Mesodermal cell (in vitro differentiated cells): ENCODE measurements around the gene ANO3.
"Not testable (repeated sequence)": the region's sequence is repeated elsewhere in the genome, so short reads cannot be mapped to it uniquely, and the experiment has no call there.

ENCODE experiments used
- H3K27ac ChIP-seq: 2 replicates; pipeline ENCODE4 v1.7.0; 2013; ENCODE audit warnings: mild to moderate bottlenecking, low read depth, low read length, moderate library complexity; ENCODE audit not compliant: severe bottlenecking
- H3K36me3 ChIP-seq: 2 replicates; pipeline ENCODE4 v1.7.1; 2013; ENCODE audit warnings: mild to moderate bottlenecking, low read length, moderate library complexity; ENCODE audit not compliant: control insufficient read depth, insufficient read depth
- H3K4me1 ChIP-seq: one replicate; pipeline ENCODE4 v1.7.1; 2013; ENCODE audit warnings: mild to moderate bottlenecking, low read length; ENCODE audit not compliant: insufficient read depth, control insufficient read depth, poor library complexity, severe bottlenecking
- H3K4me3 ChIP-seq: 2 replicates; pipeline ENCODE4 v1.7.0; 2013; ENCODE audit warnings: low read length, control low read depth, mild to moderate bottlenecking; ENCODE audit not compliant: insufficient read depth, poor library complexity, severe bottlenecking; ENCODE audit errors: extremely low read depth
- H3K9me3 ChIP-seq: 2 replicates; pipeline ENCODE4 v1.7.1; 2013; ENCODE audit warnings: mild to moderate bottlenecking, low read length, moderate library complexity; ENCODE audit not compliant: control insufficient read depth
- WGBS, 2 experiments: methylation state at CpG; one replicate each; pipeline ENCODE4 v1.1.5; 2013; ENCODE audit warnings: missing lambda C conversion rate in 2 of 2; ENCODE audit not compliant: insufficient coverage in 2 of 2; 5-methylcytosine and 5-hydroxymethylcytosine counted together

ANO3 gene

GRCh38 chr11:26620282-26621045 is 288.5 kb downstream of the ANO3 start:
- H3K36me3 ChIP-seq = no peaks in the 10 kb centered on the region
- H3K4me1 ChIP-seq = peaks cover 22% of the 10 kb centered on the region
- 83% methylated on average over 1 of the region's 1 CpG; no CpG with 5 or more reads in 1 of the 2 experiments for WGBS, 2 experiments
- H3K4me3 ChIP-seq = no peak overlapping the region
- H3K27ac ChIP-seq = peak overlapping the region; percentile 80
- H3K9me3 ChIP-seq = no peaks in the 10 kb centered on the region

GRCh38 chr11:26621132-26621531 is 289.2 kb downstream of the ANO3 start:
- Histone ChIP-seq H3K36me3 (no peaks in the 10 kb centered on the region), H3K4me1 (peaks cover 22% of the 10 kb centered on the region), H3K27ac (peak overlapping the region; percentile 80), H3K4me3 (no peak overlapping the region), H3K9me3 (no peaks in the 10 kb centered on the region)

- Histone ChIP-seq H3K27ac (no peak overlapping the region), H3K36me3 (no peaks in the 10 kb centered on the region), H3K4me1 (peaks cover 22% of the 10 kb centered on the region), H3K4me3 (no peak overlapping the region), H3K9me3 (no peaks in the 10 kb centered on the region)
- WGBS, 2 experiments = 84 to 94% methylated on average over 2 of the region's 2 CpGs
These were observed 290.3 kb downstream of the ANO3 start for GRCh38 chr11:26622181-26622580.

- H3K4me1 ChIP-seq = peaks cover 22% of the 10 kb centered on the region
- H3K36me3 ChIP-seq = no peaks in the 10 kb centered on the region
- no peak overlapping the region for H3K27ac ChIP-seq
- no peaks in the 10 kb centered on the region for H3K9me3 ChIP-seq
- WGBS, 2 experiments = no CpG with 5 or more reads among the region's 2 CpGs
- no peak overlapping the region for H3K4me3 ChIP-seq
These were observed 291.2 kb downstream of the ANO3 start for GRCh38 chr11:26623076-26623659.

- no peaks in the 10 kb centered on the region for H3K9me3 ChIP-seq
- peaks cover 7% of the 10 kb centered on the region for H3K4me1 ChIP-seq
- H3K36me3 ChIP-seq = no peaks in the 10 kb centered on the region
- no peak overlapping the region for H3K27ac ChIP-seq
- no CpG with 5 or more reads among the region's 1 CpG for WGBS, 2 experiments
- H3K4me3 ChIP-seq = no peak overlapping the region
These were observed 294.4 kb downstream of the ANO3 start for GRCh38 chr11:26626346-26626745.

GRCh38 chr11:26632691-26633159 is 300.8 kb downstream of the ANO3 start:
- Histone ChIP-seq H3K4me3 (no peak overlapping the region), H3K36me3 (no peaks in the 10 kb centered on the region), H3K27ac (no peak overlapping the region), H3K9me3 (no peaks in the 10 kb centered on the region), H3K4me1 (no peaks in the 10 kb centered on the region)
- 58% methylated on average over 1 of the region's 2 CpGs; no CpG with 5 or more reads in 1 of the 2 experiments for WGBS, 2 experiments

GRCh38 chr11:26643314-26643713 is 311.4 kb downstream of the ANO3 start:
- H3K4me1 ChIP-seq, H3K36me3 ChIP-seq, H3K27ac ChIP-seq, H3K9me3 ChIP-seq, H3K4me3 ChIP-seq: not testable (repeated sequence)
- WGBS, 2 experiments = 88 to 94% methylated on average over 5 to 7 of the region's 10 CpGs

- no peaks in the 10 kb centered on the region for H3K4me1 ChIP-seq
- WGBS, 2 experiments = 54 to 67% methylated on average over 3 to 4 of the region's 8 CpGs
- H3K9me3 ChIP-seq = no peaks in the 10 kb centered on the region
These were observed 318.0 kb downstream of the ANO3 start for GRCh38 chr11:26649884-26650283.

GRCh38 chr11:26651916-26652315 is 320.0 kb downstream of the ANO3 start:
- H3K9me3 ChIP-seq = no peaks in the 10 kb centered on the region
- H3K27ac ChIP-seq = no peak overlapping the region
- H3K36me3 ChIP-seq = no peaks in the 10 kb centered on the region
- no peak overlapping the region for H3K4me3 ChIP-seq
- H3K4me1 ChIP-seq = no peaks in the 10 kb centered on the region
- WGBS, 2 experiments = 89 to 96% methylated on average over 6 of the region's 6 CpGs

More at GRCh38 chr11:26649884-26650283, 318.0 kb downstream of the ANO3 start:
- no peaks in the 10 kb centered on the region for H3K36me3 ChIP-seq
- no peak overlapping the region for H3K27ac ChIP-seq
- no peak overlapping the region for H3K4me3 ChIP-seq

GRCh38 chr11:26655287-26655686 is 323.4 kb downstream of the ANO3 start:
- H3K36me3 ChIP-seq = no peaks in the 10 kb centered on the region
- H3K4me3 ChIP-seq = no peak overlapping the region
- H3K4me1 ChIP-seq = no peaks in the 10 kb centered on the region
- H3K9me3 ChIP-seq = no peaks in the 10 kb centered on the region
- no CpG with 5 or more reads among the region's 2 CpGs for WGBS, 2 experiments
- H3K27ac ChIP-seq = no peak overlapping the region

GRCh38 chr11:26662916-26663315 is 331.0 kb downstream of the ANO3 start:
- Histone ChIP-seq H3K36me3 (no peaks in the 10 kb centered on the region), H3K27ac (no peak overlapping the region), H3K4me1 (no peaks in the 10 kb centered on the region), H3K4me3 (no peak overlapping the region), H3K9me3 (no peaks in the 10 kb centered on the region)
- no CpG with 5 or more reads among the region's 1 CpG for whole genome bisulfite sequencing, 2 experiments
